ENCODE measurements around the gene HSPB7. TPM values are rescaled to one million over a fixed set of nuclear protein-coding genes. Genes with fewer than 3 reads are reported as not detected.

HSPB7 gene
- total RNA-seq, 1 donor from 2014 or later: 4.9 TPM

DNA sequence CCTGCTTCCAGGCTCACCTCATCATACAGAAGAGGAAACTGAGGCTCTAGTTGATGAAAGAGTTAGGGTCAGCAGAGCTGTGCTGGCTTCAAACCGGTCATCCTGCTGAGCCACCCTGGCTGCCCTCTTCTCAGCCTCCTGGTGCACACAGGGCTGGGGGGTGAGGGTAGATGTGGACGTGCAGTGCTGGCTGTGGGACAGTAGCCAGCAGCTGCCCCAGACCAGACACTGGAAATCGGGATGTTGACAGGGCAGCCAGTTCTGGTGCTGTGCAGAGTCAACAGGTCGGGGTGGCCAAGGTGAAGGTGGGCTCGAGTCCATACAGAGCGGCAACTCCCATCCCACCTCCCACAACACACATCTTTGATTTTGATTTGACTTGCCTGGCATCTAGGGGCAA, 2.5 kb upstream of the HSPB7 start:
- Histone ChIP-seq H3K4me1 (peaks cover 24% of the 10 kb centered on the region), H3K36me3 (no peaks in the 10 kb centered on the region), H3K27ac (no peak overlapping the region), H3K4me3 (no peak overlapping the region), H3K27me3 (ENCODE audit: low read depth) (no peaks in the 10 kb centered on the region), H3K9me3 (no peaks in the 10 kb centered on the region)
- intact Hi-C loops (cut with DNase I): no loop called here
- ATAC-seq (no peak), DNase-seq (no peak)
- no peak for TF ChIP-seq CTCF (IDR thresholded peaks at IDR 0.05)

- Histone ChIP-seq H3K36me3 (no peaks in the 10 kb centered on the region), H3K27me3 (ENCODE audit: low read depth) (no peaks in the 10 kb centered on the region), H3K4me1 (peaks cover 28% of the 10 kb centered on the region), H3K4me3 (no peak overlapping the region), H3K27ac (peak overlapping the region; percentile 79), H3K9me3 (no peaks in the 10 kb centered on the region)
- intact Hi-C loops (cut with DNase I): no loop called here
- no peak for TF ChIP-seq CTCF (IDR thresholded peaks at IDR 0.05)
- ATAC-seq (no peak), DNase-seq (no peak)
Observed at GRCh38 chr1:16019644-16020277, 1.9 kb upstream of the HSPB7 start.

DNA sequence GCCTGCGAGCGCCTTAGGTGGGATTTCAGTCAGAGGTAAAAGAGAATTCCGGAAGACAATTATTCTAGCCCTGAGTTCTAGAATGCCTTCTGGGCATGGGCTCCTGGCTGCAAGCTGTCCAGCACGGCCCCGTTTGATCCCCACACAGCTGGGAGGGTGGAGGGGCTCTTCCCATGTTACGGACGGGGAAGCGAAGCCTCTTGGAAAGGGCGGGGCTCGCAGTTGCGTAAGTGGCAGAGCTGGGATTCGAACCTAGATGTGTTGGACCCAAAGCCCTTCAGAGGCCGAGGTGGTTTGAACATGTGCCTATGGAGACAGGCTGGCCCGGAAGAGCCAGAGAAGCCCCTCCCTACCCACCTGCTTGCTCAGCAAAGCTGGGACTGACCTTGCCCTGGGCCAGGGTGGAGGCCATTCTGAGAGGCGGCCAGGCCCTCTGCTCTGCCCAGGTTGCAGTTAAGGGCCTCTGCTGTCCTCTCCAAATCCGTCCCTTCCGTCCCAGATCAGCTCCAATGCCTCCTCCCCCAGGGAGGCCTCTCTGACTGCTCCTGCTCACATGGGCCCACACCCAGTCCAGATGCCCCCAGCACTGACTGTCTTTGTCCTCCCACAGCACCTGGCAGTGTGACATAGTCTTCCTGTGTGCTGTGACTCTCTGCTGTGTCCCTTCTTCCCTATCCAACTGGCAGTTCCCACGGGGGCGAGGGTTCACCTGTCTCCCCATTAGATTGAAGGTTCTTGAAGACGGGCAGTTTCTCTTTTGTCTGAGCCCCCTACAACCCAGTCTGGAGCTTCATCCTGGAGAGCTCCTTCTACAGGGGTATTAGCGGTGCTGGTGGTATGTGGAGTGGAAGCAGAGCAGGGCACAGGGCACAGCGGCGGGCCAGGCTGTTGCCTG, 1.2 kb upstream of the HSPB7 start:
- peak overlapping the region; percentile 79 for H3K27ac ChIP-seq
- TF ChIP-seq CTCF (IDR thresholded peaks at IDR 0.05): no peak
- peaks cover 31% of the 10 kb centered on the region for H3K4me1 ChIP-seq
- intact Hi-C loops (cut with DNase I): no loop called here
- H3K27me3 ChIP-seq (ENCODE audit: low read depth): no peaks in the 10 kb centered on the region
- H3K9me3 ChIP-seq: no peaks in the 10 kb centered on the region
- no peak overlapping the region for H3K4me3 ChIP-seq
- DNase-seq (no peak), ATAC-seq (no peak)
- H3K36me3 ChIP-seq: no peaks in the 10 kb centered on the region

GRCh38 chr1:16018308-16018707, 465 bp upstream of the HSPB7 start:
- DNase-seq: no peak
- Histone ChIP-seq H3K4me3 (peak overlapping the region; percentile 37), H3K4me1 (peaks cover 36% of the 10 kb centered on the region), H3K36me3 (no peaks in the 10 kb centered on the region), H3K9me3 (no peaks in the 10 kb centered on the region), H3K27me3 (ENCODE audit: low read depth) (no peaks in the 10 kb centered on the region), H3K27ac (peak overlapping the region; percentile 79)
- intact Hi-C loops (cut with DNase I): no loop called here
- ATAC-seq: no peak
- no peak for TF ChIP-seq CTCF (IDR thresholded peaks at IDR 0.05)

DNA sequence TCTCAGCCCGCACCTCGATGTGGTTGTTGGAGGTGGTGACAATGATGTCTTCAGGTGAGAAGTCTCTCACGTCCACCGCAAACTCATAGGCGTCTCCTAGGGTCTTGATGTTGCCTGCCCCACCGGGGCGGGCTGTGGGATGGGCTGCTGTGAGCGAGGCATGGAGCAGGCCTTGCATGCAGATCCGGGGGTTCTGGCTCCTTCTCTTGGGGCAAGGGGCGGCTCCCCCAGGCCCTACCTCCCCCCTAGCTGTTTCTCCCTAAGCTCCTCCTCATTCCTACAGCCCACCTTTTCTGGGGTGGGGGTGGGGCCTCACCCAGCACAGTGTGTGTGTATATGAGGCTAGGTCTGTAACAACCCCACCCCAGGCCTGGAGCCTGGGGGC, 775 bp downstream of the HSPB7 start:
- DNase-seq (no peak), ATAC-seq (no peak)
- no peaks in the 10 kb centered on the region for H3K27me3 ChIP-seq (ENCODE audit: low read depth)
- no peaks in the 10 kb centered on the region for H3K9me3 ChIP-seq
- intact Hi-C loops (cut with DNase I): no loop called here
- TF ChIP-seq CTCF (IDR thresholded peaks at IDR 0.05): no peak
- H3K36me3 ChIP-seq: no peaks in the 10 kb centered on the region
- H3K4me1 ChIP-seq: peaks cover 47% of the 10 kb centered on the region
- peak overlapping the region; percentile 37 for H3K4me3 ChIP-seq
- H3K27ac ChIP-seq: peak overlapping the region; percentile 79
